ENCODE data around the gene H3-3A.

GRCh38 chr1:226072347-226072746 lies 9.8 kb downstream of the H3-3A start:
- no peak for TF ChIP-seq CTCF (IDR thresholded peaks at IDR 0.05; ENCODE audit: low read depth, low read length)
- TF ChIP-seq POLR2A (IDR thresholded peaks at IDR 0.05; ENCODE audit: extremely low read depth, insufficient read length) = no peak
- TF ChIP-seq MAX (IDR thresholded peaks at IDR 0.05; ENCODE audit: low read depth, low read length) = no peak
